LNCAP (cell line): Measurements from ENCODE around the gene PSMD1.

Experiments used
- TF ChIP-seq, protein P1 (sequence below): fragments of 450-650 bp; IDR thresholded peaks from 2 replicates; pipeline ENCODE4 v1.5.1; 2017; ENCODE audit warnings: mild to moderate bottlenecking

PSMD1 gene

DNA sequence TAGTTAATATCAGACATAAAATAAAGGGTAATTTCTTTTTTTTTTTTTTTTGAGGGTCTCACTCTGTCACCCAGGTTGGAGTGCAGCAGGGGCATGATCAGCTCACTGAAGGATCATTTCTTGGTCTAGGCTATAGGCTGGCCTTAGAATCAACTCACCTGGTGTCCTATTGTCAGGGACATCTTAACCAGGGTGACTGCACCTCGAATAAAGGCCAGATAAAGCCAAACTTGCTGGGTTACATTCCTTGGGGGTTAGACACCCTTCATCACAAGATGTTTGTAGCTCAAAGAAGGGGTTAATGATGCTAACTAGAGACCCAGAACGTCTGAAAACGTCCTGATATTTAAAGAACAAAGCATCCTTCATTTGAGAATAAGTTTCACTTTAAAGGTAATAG, 42.8 kb upstream of the PSMD1 start:
- TF ChIP-seq, protein P1, sequence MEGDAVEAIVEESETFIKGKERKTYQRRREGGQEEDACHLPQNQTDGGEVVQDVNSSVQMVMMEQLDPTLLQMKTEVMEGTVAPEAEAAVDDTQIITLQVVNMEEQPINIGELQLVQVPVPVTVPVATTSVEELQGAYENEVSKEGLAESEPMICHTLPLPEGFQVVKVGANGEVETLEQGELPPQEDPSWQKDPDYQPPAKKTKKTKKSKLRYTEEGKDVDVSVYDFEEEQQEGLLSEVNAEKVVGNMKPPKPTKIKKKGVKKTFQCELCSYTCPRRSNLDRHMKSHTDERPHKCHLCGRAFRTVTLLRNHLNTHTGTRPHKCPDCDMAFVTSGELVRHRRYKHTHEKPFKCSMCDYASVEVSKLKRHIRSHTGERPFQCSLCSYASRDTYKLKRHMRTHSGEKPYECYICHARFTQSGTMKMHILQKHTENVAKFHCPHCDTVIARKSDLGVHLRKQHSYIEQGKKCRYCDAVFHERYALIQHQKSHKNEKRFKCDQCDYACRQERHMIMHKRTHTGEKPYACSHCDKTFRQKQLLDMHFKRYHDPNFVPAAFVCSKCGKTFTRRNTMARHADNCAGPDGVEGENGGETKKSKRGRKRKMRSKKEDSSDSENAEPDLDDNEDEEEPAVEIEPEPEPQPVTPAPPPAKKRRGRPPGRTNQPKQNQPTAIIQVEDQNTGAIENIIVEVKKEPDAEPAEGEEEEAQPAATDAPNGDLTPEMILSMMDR: no peak

DNA sequence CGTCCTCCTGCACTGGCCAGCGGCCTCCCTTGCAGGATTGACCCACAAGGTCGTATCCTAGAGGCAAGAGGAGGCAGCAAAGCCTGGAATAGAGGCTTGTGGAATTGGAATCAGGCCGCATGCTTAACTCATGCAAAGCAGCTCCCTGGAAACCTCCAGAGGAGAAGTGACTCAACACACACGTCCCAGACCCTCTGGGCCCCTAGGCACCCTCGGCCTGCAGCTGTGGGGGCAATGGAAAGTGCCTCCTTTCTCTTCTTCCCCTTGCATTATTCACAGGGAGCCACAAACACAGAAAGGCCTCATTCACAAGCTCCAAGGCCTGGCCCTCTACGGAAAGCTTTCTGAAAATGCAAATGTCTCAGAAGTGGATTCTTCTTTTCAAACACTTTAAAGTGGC, 41.2 kb upstream of the PSMD1 start:
- TF ChIP-seq, protein P1: no peak

DNA sequence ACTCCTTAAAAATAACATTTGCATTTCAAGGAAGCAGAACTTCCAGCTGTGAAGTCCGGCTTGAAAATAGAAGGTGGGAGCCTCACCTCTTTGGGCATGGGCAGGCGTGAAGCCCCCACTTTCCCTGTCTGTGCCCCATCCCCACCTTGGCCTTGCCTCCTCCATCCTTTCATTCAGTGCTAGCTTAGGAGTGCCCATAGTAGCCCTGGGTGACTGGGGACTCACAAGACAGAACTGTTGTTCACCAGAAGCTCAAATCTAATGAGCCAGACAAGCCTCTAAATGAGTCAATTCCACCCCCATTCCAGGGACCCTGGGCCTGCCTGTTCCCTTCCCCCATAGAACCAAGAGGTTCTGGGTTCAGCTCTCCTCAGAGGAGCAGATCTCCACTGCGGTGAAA, 40.7 kb upstream of the PSMD1 start:
- TF ChIP-seq, protein P1: no peak

DNA sequence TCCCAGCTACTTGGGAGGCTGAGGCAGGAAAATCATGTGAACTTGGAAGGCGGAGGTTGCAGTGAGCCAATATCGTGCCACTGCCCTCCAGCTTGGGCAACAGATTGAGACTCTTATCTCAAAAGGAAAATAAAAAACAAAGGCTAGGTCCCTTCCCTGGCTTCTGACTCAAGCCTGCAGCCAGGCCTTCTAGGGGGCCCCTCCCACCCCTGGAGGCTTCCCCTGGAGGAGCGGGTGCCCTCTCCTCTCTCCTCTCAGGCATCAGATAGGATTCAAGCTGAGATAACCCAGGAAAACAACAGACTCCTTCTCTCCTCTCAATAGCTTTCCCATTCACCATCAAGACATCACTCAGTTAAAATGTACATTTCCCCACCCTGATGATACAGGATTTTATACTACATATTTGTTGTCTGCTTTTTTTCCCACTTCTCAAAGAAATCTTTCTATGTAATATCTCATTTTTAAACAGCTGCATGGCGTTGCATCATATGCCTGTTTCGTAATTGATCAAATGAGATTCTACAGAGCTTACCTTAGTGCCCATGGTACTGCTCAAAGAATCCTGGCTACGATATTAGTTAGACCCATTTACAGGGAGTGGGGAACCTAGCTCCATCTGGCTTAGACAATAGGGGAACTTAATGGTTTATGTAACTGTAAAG, 40.0 kb upstream of the PSMD1 start:
- TF ChIP-seq, protein P1: no peak

DNA sequence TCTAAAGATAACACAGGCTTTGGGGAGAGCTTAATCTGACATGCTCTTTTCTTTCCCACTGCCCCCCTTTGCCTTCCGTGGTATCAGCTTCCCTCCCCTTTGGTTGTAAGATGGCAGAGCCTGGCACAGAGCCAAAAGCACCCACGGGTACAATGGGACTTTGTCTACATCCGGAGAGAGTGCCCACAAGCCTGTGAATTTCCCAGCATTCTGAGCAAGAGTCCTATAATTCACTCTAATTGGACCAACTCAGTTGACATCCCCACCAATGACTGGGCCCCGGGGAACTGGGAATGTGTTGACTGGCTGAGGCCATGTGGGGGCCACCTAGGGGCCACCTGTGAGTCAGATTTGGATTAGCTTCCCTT, 39.5 kb upstream of the PSMD1 start:
- TF ChIP-seq, protein P1: no peak

DNA sequence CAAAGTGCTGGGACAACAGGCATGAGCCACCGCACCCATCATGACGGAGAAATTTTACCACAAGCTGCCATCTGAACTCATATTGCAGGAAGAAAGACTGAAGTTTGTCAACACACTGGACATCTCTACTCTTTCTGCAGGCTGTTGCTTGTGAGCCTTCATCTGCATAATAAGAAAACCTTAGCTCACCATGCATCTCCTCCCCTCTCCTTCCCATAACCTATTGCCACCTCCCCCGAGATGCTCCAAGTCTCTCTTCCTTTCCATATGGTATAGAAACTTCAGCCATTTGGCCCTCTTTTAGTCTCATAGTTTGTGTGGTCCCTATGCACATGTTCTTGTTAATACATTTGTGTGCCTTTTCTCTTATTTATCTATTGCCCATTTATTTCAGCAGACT, 38.5 kb upstream of the PSMD1 start:
- TF ChIP-seq, protein P1: no peak

DNA sequence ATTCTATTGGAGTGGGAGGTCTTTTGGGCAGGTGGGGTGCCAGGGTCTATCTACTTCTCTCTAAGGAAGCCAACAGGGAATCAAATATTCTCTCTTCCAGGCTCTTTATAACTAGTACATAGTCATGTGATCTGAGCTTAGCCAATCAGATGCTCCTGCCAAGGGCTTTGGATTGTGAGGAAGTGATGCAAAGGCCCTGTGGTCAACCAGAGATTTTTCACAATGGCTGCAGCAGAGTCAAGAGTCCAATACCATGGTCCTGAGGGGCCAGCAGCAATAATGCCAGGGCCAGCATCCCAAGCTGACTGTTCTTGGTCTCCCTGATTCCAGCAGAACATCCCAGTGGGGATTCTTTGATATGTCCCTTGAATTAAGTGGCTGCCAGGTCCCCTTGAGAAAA, 27.8 kb upstream of the PSMD1 start:
- TF ChIP-seq, protein P1: no peak

DNA sequence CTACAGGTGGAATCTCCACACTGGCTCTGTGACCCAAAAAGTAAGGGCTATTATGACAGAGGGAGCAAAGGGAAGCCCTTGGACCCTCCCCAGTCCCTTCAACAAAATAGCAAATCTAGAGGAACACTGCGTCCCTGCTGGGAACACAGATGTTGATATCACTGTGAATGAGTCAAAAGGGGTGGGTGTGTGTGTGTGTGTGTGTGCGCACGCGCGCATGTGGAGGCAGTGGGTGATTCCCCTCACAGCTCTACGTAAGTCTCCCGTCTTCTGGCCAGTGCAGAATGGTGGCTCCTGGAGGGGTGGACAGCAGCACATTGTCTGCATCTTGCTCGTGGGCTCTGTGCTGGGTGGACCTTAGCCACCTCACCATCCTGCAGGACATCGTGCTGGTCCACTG, 27.1 kb upstream of the PSMD1 start:
- TF ChIP-seq, protein P1: no peak
